SK-N-MC (cell line): ENCODE results near the gene H1-8.

Source experiments
- EZH2 ChIP-seq: fragments of 200-600 bp; sonication (generic); IDR thresholded peaks from one replicate; pipeline ENCODE4 v1.6.1; 2017; ENCODE audit warnings: antibody characterized with exemption
- POLR2AphosphoS5 ChIP-seq: IDR thresholded peaks from 2 replicates; pipeline ENCODE4 v1.6.1; 2012; ENCODE audit warnings: mild to moderate bottlenecking, low read depth, low read length, borderline replicate concordance

- TF ChIP-seq EZH2 (no peak), POLR2AphosphoS5 (no peak)
These were observed 10.7 kb downstream of the H1-8 start for GRCh38 chr3:129553719-129554118.
